Measurements from ENCODE around the gene TBCA. TPM values are rescaled to one million over a fixed set of nuclear protein-coding genes. Genes with fewer than 3 reads are reported as not detected.
"Not testable (repeated sequence)": the region's sequence is repeated elsewhere in the genome, so short reads cannot be mapped to it uniquely, and the experiment has no call there.

TBCA gene
- total RNA-seq, 1 donor from 2014 or later = 179 TPM

GRCh38 chr5:77774981-77775789 lies 954 bp downstream of the TBCA start:
- intact Hi-C loops (cut with micrococcal nuclease) = loop anchor here (1.0 to 10.0 kb wide), 7 partner anchors 78 to 1462 kb away; partner anchors contain the start of genes JMY, SCAMP1 and WDR41

- intact Hi-C loops (cut with micrococcal nuclease) = loop anchor here (2.0 to 10.0 kb wide), 4 partner anchors 79 to 1229 kb away; no protein-coding TSS in a partner anchor
These were observed 2.3 kb downstream of the TBCA start for GRCh38 chr5:77773734-77774280.

- intact Hi-C loops (cut with micrococcal nuclease) = loop anchor here (10.0 kb wide), 3 partner anchors 78 to 1228 kb away; no protein-coding TSS in a partner anchor
These were observed 3.4 kb downstream of the TBCA start for GRCh38 chr5:77772729-77773128.

GRCh38 chr5:77771452-77771851 lies 4.7 kb downstream of the TBCA start:
- intact Hi-C loops (cut with micrococcal nuclease) = loop anchor here (10.0 kb wide), 3 partner anchors 77 to 1227 kb away; no protein-coding TSS in a partner anchor

GRCh38 chr5:77770293-77771005 lies 5.7 kb downstream of the TBCA start:
- intact Hi-C loops (cut with micrococcal nuclease) = loop anchor here (10.0 kb wide), 3 partner anchors 76 to 1226 kb away; no protein-coding TSS in a partner anchor

GRCh38 chr5:77768978-77769377 lies 7.2 kb downstream of the TBCA start:
- intact Hi-C loops (cut with micrococcal nuclease) = no loop called here

GRCh38 chr5:77767301-77767700 lies 8.8 kb downstream of the TBCA start:
- intact Hi-C loops (cut with micrococcal nuclease) = no loop called here

- intact Hi-C loops (cut with micrococcal nuclease) = no loop called here
These were observed 14.5 kb downstream of the TBCA start for GRCh38 chr5:77761606-77762005.

- intact Hi-C loops (cut with micrococcal nuclease) = no loop called here
These were observed 17.8 kb downstream of the TBCA start for GRCh38 chr5:77758141-77758938.

GRCh38 chr5:77751328-77752023 lies 24.7 kb downstream of the TBCA start:
- intact Hi-C loops (cut with micrococcal nuclease) = no loop called here

GRCh38 chr5:77750928-77751327 lies 25.2 kb downstream of the TBCA start:
- intact Hi-C loops (cut with micrococcal nuclease) = not testable (repeated sequence)

- intact Hi-C loops (cut with micrococcal nuclease) = no loop called here
These were observed 28.0 kb downstream of the TBCA start for GRCh38 chr5:77748160-77748559.

GRCh38 chr5:77744116-77744515 lies 32.0 kb downstream of the TBCA start:
- intact Hi-C loops (cut with micrococcal nuclease) = no loop called here

- intact Hi-C loops (cut with micrococcal nuclease) = no loop called here
These were observed 33.0 kb downstream of the TBCA start for GRCh38 chr5:77743181-77743580.

GRCh38 chr5:77741608-77742007 lies 34.5 kb downstream of the TBCA start:
- intact Hi-C loops (cut with micrococcal nuclease) = no loop called here

- intact Hi-C loops (cut with micrococcal nuclease) = no loop called here
These were observed 41.3 kb downstream of the TBCA start for GRCh38 chr5:77734885-77735284.

GRCh38 chr5:77733130-77733529 lies 43.0 kb downstream of the TBCA start:
- intact Hi-C loops (cut with micrococcal nuclease) = no loop called here

- intact Hi-C loops (cut with micrococcal nuclease) = no loop called here
These were observed 48.9 kb downstream of the TBCA start for GRCh38 chr5:77727190-77727589.

- intact Hi-C loops (cut with micrococcal nuclease) = no loop called here
These were observed 50.5 kb downstream of the TBCA start for GRCh38 chr5:77725616-77726015.

GRCh38 chr5:77724934-77725333 lies 51.2 kb downstream of the TBCA start:
- intact Hi-C loops (cut with micrococcal nuclease) = no loop called here
